ENCODE results near the gene CYSRT1.

Gene CYSRT1

DNA sequence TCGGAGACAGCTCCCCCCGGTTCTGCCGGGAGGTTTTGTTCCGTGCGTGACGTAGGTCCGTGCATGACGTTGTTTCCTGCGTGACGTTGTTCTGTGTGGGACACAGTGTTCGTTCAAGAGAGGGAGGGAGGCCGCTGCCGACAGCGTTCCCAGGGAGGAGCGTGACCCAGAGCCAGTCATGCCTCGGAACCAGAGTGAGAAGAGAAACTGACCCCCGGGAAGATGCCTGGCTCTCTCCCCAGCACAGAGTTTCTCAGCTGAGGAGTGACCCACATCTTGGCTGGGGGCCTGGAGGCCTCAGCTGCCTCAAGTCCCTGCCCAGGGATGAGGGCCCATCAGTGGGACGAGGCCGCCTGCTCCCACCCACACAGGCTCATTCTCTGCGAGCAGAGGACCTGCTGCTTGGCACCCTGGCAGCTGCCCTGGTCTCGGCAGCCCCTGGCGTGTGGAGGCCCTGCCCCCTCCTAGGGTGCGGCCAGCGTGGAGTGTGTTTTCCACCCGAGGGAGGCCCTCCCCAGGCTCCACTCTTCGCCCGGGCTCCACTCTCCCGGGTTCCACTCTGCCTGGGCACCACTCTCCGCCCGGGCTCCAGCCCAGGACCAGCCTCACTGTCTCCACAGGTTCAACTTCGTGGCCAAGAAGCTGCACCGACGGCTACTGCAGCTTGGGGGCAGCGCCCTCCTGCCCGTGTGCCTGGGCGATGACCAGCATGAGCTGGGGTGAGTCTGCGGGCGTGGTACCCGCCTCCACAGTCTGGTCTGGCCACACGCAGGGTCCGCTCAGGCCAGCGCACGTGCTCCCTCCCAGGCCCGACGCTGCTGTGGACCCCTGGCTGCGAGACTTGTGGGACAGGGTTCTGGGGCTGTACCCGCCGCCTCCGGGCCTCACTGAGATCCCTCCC, 11.6 kb upstream of the CYSRT1 start:
- DNase-seq: no peak

DNA sequence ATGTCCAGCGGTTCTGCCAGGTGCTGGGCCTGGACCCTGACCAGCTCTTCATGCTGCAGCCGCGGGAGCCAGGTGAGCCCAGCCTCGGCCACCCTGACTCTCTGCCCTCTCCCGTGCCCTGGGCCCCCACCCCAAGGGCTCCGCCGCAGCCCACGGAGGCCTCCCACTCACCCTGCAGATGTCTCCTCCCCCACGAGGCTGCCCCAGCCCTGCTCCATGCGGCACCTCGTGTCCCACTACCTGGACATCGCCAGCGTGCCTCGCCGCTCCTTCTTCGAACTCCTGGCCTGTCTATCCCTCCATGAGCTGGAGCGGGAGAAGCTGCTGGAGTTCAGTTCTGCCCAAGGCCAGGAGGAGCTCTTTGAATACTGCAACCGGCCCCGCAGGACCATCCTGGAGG, 10.4 kb upstream of the CYSRT1 start:
- DNase-seq: no peak

GRCh38 chr9:137215196-137215986, 9.6 kb upstream of the CYSRT1 start:
- no peak for DNase-seq

DNA sequence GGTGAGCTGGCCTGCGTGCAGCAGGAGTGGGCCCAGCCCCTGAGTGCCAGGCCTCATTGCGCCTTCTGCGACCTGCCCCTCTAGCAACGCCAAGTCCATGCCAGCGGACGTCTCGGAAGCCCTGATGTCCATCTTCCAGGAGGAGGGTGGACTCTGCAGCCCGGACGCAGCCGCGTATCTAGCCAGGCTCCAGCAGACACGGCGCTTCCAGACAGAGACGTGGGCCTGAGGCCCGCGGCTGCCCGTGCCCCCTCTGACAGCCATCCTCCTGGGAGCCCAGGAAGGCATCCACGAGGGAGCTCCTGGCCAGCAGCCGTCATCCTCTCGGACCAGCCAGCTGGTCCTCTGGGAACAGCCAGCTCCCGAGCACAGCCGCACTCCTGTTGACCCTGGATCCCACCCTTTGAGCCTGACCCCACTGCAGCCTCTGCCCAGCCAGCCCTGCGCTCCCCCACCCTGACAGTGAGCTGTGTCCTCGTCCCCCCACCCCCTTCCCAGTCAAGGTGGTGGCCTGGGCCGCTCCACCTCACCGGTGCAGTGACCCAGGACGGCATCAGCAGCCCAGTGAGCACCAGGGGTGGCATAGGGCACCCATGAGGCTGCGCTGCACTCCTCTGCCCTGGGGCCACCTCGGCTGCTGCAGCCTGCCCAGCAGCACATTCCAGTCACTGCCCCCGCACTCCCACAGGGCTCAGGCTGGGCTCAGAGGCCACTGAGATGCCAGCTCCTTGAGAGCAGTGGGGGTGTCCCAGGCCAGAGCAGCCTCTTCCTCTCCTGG, 8.6 kb upstream of the CYSRT1 start:
- no peak for DNase-seq

DNA sequence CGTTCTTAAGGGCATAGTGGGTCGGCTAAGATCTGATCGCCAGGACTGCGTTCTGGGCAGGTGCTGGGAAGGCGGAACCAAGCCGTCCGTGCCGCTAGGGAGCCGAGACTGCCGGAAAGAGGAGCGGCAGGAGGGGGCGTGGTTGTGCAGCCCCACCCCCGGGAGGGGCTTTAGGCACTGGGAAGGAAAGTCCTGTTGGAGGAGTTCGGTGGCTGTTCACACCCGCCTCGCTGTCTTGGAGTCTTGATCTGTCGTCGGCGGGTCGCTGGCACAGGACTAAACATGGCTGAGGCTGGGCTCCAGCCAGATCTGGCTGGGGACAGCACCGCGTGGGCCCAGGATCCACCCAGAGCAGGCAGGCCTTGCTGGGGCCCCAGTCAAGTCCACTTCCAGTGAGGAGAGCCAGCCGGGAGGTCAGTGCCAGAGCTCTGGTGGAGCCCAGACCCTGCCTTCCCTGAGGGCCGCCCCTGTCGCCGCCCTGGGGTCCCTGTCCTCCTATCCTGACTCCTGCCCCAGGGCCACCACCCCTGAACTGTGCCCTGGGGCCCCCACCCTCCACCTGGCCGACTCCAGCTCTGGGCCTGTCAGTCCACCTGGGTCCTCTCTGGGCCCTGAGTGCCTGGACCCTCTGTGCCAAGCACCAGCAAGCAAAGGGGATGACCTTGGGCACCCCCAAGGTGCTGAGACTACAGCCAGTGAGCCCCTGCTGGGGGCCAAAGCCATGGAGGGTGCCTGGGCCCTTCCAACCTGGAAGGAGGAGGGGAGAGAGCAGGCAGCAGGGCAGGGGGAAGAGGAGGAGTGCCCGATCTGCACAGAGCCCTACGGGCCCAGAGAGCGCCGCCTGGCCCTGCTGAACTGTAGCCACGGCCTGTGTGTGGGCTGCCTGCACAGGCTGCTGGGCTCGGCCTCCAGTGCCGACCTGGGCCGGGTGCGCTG, 7.4 kb upstream of the CYSRT1 start:
- DNase-seq: no peak

- DNase-seq: no peak
Observed at GRCh38 chr9:137218212-137218753, 6.7 kb upstream of the CYSRT1 start.

DNA sequence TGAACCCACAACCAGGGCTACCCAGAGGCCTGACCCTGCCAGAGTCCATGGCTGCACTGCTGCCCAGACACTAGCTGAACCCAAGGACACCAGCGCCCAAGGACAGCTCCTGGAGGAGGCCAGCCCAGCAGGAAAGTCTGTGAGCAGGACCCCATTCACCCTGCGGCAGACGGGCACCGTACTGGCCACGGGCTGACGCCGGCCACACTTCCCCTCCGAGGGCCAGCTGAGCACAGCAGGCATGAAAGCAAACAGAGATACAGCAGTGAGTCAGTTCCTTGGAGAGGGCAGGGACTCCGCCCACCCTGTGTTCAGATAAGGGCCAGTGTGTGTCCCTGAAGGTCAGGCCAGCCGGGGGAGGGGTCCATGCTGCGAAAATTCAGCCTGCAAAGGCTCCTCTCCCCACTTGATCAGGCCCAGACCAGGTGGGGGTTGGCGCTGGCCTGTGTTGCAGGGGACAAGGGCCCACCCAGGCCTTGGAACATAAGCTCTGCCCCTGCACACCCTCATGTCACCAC, 6.2 kb upstream of the CYSRT1 start:
- no peak for DNase-seq

GRCh38 chr9:137219757-137220316, 5.1 kb upstream of the CYSRT1 start:
- no peak for DNase-seq

DNA sequence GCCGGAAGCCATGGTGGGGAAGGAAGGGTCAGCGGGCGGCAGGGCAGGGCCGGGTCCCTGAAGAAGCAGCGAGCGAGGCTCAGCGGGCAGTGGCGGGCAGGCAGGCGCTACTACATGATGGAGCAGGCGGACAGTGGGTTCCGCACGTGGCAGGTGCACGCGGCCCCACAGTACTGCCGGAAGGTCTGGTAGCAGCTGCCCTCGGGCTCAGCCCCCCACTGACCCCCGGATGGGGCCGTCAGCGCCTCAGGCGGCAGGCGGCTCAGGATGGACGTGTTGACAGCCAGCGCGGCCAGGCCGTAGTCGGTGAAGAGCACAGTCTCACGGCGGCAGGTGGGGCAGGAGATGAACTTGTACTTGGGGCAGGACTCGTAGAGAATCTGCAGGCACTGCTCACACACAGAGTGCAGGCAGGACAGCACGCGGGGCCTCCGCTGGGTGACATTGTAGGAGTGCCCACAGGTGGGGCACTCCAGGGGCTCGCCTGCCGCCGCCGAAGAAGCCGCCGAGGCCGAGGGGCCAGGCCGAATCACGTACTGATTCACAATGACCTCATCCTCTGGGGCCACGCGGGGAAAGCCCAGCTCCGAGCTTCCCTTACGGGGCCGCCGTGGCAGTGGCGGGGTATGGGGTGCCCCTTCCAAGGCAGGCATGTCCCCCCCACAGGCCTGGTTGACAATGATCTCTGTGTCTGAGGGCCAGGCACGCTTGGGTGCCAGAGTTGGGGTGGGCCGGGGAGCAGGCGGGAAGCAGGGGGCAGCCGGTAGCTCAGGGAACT, 4.5 kb upstream of the CYSRT1 start:
- DNase-seq: no peak

DNA sequence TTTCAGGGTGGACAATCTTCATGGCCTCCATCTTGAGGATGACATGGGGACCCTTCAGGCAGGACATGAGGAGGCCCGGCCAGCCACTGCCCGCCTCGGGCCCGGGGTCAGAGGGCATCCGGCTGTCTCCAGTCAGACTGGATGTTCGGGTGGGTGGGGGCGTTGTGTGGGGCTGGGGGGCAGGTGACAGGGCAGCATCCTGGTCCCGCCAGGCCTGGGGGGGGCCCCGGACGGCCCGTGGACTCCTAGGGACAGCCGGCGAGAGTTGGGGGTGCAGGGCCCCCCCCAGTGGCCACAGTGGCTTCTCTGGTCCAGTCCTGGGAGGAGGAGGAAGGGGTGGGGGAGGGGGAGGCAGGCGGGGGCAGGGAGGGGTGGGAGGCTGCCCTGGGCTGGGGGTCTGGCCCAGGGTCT, 3.9 kb upstream of the CYSRT1 start:
- no peak for DNase-seq

DNA sequence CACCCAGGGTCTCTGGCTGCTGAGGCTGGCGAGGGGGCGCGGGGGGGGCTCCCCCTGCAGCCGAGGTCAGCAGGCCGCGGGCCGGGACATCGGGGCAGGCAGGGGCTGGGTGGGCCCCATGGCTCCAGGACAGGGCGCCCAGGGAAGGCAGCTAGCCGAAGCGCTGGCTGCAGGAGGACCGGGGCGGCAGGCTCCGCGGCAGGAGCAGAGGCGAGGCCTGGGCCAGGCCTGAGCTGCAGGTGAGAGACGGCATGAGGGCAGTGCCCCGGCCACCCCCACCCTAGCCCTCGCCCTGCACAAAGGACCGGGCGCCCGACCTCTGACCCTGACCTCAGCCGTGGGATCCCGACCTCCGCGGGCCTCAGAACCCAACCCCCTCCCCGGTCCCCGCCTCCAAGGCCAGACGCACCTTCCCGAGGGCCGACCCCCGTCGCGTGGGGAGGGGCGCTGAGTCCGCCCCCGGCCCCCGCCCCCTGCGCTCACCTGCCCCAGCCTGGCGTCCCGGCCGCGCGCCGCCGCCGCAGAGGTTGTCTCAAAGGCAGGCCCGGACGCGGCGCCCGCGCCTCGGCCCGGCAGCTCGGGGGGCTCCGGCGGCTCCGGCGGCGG, 3.4 kb upstream of the CYSRT1 start:
- DNase-seq: no peak

DNA sequence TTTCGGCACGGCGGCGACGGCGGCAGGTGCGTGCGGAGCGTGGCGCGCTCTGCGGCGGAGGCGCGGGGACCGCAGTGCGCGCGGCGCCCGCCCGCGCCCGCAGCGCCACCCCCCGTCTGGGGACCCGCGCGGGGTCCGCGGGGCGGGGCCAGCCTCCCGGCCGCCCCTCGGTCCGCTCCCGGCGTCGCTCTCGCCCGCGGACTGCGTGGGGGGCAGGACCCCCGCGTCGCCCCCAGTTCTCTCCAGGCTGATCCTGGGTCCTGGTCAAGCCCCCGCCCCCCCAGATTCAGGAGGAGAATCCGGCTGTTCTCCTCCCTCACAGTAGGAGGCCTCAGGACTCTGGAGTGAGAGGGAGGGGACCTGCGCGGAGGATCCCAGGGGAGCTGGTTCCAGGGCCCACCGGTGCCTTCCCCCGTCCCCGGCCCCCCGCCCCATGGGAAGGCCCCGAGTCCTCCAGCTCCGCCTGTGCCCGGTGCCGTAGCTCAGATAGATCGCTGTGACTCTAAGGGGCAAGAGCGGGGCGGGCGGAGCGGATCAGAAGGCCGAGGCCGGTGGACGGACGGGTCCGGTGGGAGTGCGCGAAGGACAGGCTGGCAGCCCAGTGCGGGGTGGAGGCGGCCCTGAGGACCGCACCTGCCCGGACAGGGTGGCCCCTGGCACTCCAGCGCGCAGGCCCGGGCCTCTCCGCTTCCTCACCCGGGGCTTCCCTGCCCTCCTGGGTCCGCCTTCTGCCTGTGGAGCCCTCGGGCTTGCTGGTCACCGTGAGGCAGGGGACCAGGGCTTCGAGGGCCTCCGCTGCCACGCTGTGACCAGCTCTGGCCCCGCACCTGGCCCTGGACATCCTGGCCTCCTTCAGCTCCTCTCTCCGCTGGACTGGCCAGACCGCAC, 2.5 kb upstream of the CYSRT1 start, which contains the start of gene RNF208:
RNF208 (minus strand) TSS at position 51 of the 888 bp plus-strand sequence. CDS start 1,028 bp downstream, outside the sequence.
- DNase-seq: no peak

DNA sequence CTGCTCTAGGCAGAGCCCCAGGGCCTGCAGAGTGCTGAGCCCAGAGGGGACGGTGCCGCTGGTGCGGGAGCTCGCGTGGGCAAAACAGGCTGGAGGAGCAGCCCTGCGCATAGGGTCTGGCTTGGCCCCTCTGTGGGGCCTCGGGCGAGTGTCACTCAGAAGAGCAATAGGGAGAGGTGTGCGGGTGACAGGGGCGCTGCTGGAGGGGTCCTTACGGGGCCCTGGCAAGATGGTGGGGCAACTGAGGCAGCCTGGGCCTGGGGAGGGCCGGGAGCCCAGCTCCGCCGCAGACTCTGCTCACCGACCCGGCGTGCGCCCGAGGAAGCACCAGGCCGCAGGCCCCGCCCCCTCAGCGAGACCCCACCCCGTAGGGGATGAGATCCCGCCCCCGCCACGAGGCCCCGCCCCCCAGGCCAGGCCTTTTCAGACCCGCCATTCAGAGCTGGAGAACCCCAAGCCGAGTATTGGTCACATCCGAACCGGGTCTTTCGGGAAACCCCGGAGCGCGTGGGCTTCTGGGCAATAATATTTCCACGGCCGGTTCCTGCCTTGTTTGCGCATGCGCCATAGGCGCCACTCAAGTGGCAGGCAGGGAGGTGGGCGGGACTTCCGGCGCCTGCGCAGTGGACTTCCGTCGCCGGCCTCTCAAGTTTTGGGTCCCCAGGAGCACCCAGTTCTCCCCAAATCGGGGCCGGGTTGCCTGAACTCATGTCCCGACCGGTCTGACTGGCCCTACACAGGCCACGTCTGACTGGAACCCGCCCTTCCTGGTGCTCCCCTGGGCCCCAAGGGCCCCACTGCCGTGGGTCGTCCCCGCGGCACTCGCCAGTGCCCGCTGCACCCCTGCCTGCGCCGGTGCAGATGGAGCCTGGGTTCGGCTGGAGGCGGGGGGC, 1.6 kb upstream of the CYSRT1 start:
- peak; percentile 93 for DNase-seq

GRCh38 chr9:137225699-137226331, 841 bp downstream of the CYSRT1 start:
- no peak for DNase-seq

GRCh38 chr9:137226338-137227053, 1.5 kb downstream of the CYSRT1 start:
- no peak for DNase-seq

All from GOT3 (cell line).